Memory B cell (primary cell): ENCODE data around the gene PCSK6.

Experiments used
- ATAC-seq: fragments of 150-1000 bp; cut with Tn5 transposase; 2 replicates; pipeline ENCODE4 v1.10.0; 2021; ENCODE audit warnings: low read depth, mild to moderate bottlenecking, moderate library complexity
- DNase-seq, 2 donors: peaks; one replicate each; pipeline ENCODE4 v3.0.0; 2022; ENCODE audit warnings: low spot score in 2 of 2
- H3K27ac Mint-ChIP-seq: one replicate; pipeline ENCODE4 v1.8.0; 2022; ENCODE audit warnings: mild to moderate bottlenecking, moderate library complexity, mixed read lengths
- H3K27me3 Mint-ChIP-seq: one replicate; pipeline ENCODE4 v1.8.0; 2022; ENCODE audit warnings: mixed read lengths
- H3K36me3 Mint-ChIP-seq: one replicate; pipeline ENCODE4 v1.8.0; 2022; ENCODE audit warnings: mild to moderate bottlenecking, mixed read lengths
- H3K4me1 Mint-ChIP-seq: one replicate; pipeline ENCODE4 v1.8.0; 2022; ENCODE audit warnings: mixed read lengths
- H3K4me3 Mint-ChIP-seq: one replicate; pipeline ENCODE4 v1.8.0; 2022; ENCODE audit warnings: mild to moderate bottlenecking, moderate library complexity, mixed read lengths
- H3K9me3 Mint-ChIP-seq: one replicate; pipeline ENCODE4 v1.8.0; 2022; ENCODE audit warnings: mixed read lengths

Gene PCSK6

DNA sequence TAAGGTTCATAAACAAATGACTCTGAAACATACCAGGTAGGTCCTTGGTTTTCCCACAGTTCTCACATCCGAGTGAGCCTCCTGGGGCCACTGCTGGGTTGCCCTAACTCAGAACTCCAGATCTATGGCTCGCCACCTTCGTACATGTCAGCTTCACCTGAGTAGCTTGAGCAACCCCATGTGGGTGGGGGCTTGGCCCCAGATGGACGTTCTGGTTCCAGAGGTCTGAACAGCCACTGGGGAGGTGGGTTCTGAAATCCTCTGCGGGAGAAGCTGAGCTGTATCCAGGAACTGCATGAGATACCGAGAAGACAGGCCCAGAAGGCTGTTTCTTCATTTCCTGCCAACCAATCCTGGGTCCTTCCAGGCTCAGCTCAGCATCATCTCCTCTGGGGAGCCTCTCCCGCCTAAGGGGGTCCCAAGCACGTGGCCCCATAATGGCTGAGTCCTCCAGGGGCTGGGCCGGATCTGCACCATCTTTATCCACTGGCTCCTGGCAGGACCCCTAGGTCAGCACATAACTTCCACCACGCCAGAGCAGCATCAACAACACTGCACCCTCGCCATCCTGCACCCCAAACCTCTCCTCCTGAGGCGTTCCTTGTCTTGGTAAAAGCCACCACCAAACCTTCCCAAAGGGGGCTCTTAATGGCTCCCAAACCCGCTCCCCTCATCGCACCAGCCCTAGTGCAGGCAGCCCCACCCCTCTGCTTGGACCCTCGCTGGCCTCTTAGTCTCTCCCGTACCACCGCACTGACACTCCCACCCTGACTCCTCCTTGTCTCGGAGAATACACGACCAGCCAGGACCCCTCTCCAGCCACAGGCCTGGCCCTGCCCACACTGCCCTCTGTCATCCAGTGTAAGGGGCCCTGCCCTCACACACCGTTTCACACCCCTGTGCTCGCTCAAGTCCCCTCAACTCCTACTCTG lies 39.8 kb downstream of the PCSK6 start:
- Mint-ChIP-seq H3K36me3 (no peaks in the 10 kb centered on the region), H3K4me3 (no peak overlapping the region), H3K9me3 (peaks cover 3% of the 10 kb centered on the region), H3K4me1 (no peaks in the 10 kb centered on the region), H3K27ac (no peak overlapping the region), H3K27me3 (peaks cover 15% of the 10 kb centered on the region)
- DNase-seq = no peak
- no peak for ATAC-seq

DNA sequence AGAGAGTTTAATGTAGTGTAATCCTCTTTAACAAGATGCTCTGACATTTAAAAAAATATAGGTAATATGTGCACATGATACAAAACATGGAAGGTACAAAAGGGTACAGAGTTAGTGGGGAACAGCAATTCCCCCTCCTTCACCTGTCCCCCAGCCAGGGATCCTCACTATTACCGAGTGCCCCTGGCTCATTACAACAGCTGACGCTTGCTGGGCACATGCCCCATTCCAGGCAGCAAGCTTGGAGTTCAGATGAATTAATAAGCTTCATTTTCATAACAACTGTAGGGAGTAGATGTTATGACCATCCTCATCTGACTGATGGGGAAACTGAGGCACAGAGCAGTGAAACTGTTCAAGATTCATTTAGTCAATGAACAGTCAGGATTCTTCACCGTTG lies 41.2 kb downstream of the PCSK6 start:
- no peaks in the 10 kb centered on the region for H3K4me1 Mint-ChIP-seq
- ATAC-seq = no peak
- peaks cover 13% of the 10 kb centered on the region for H3K27me3 Mint-ChIP-seq
- no peak for DNase-seq
- no peak overlapping the region for H3K4me3 Mint-ChIP-seq
- no peaks in the 10 kb centered on the region for H3K36me3 Mint-ChIP-seq
- no peak overlapping the region for H3K27ac Mint-ChIP-seq
- peaks cover 3% of the 10 kb centered on the region for H3K9me3 Mint-ChIP-seq

DNA sequence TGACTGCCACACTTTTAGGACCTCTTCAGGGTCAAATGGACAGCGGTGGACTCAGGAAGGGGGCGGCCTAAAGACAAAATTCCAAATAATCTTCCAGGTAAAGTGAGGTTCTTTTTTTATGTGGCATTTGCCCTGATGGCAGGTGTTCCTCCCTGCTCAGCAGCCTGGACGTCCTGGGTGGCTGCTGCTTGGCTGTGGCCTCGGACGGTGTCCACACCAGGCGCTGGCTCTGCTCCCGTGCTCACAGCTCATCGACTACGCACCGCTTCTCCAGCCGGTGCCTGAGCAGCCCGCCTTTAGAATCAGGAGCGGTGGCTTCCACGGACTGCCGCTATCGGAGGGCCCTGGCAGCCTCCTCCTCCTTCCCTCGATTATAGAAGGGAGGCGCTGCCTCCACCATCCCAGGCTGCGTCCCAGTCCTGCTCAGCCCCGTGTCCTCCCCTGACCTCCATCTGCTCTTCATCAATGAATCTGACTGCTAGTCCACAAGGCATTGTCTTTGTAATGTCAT lies 41.9 kb downstream of the PCSK6 start:
- H3K4me3 Mint-ChIP-seq = no peak overlapping the region
- DNase-seq = no peak
- no peak overlapping the region for H3K27ac Mint-ChIP-seq
- H3K4me1 Mint-ChIP-seq = no peaks in the 10 kb centered on the region
- H3K36me3 Mint-ChIP-seq = no peaks in the 10 kb centered on the region
- ATAC-seq = no peak
- H3K27me3 Mint-ChIP-seq = peaks cover 13% of the 10 kb centered on the region
- peaks cover 3% of the 10 kb centered on the region for H3K9me3 Mint-ChIP-seq

DNA sequence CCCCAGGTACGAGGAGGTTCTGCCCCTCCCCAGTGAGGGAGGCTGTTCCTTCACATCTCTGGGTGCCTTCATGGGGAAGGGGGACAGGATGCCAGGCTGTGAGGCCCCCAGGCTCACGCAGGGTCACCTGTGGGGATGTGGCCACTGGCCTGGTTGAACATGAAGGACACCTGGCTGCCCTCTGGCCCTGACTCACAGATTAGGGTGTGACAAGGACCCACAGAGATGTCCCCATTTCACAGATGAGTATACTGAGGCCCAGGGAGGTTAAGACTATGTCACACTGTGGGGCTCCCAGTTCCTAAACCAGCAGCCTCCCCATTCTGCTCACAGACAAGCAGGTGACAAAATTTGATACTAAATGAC lies 42.4 kb downstream of the PCSK6 start:
- Mint-ChIP-seq H3K27ac (no peak overlapping the region), H3K27me3 (peaks cover 12% of the 10 kb centered on the region), H3K9me3 (peaks cover 3% of the 10 kb centered on the region), H3K4me3 (no peak overlapping the region), H3K36me3 (no peaks in the 10 kb centered on the region), H3K4me1 (peaks cover 1% of the 10 kb centered on the region)
- ATAC-seq = no peak
- no peak for DNase-seq

DNA sequence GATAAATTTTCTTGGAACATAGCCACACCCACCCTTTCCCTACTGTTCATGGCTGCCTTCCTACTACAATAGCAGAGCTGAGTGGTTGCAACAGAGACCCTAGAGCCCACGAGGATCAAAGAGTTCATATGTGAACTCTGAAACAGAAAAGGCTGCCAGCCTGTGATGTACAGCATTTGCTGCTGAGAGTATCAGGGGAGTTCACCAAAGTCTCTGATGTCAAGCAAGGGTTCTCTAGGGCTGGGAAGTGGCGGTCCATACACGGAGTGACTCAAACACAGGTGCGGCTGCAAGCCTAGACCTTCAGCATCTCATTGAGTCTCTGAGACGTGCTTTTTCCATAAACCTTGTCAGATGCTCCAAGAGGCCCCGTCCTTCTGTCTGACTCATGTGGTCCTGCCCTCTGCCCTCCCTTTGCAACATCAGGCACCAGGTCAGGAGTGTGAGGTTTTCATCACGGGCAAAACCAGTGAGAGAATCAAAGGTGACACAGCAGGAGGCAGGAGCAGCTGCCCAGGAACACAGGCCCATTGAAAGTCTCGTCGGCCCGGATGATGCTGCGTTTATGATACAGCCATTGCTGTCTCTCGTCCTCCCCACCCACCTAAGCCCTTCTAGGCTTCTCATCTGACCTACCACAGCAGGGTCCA lies 42.9 kb downstream of the PCSK6 start:
- no peak overlapping the region for H3K27ac Mint-ChIP-seq
- ATAC-seq = no peak

DNA sequence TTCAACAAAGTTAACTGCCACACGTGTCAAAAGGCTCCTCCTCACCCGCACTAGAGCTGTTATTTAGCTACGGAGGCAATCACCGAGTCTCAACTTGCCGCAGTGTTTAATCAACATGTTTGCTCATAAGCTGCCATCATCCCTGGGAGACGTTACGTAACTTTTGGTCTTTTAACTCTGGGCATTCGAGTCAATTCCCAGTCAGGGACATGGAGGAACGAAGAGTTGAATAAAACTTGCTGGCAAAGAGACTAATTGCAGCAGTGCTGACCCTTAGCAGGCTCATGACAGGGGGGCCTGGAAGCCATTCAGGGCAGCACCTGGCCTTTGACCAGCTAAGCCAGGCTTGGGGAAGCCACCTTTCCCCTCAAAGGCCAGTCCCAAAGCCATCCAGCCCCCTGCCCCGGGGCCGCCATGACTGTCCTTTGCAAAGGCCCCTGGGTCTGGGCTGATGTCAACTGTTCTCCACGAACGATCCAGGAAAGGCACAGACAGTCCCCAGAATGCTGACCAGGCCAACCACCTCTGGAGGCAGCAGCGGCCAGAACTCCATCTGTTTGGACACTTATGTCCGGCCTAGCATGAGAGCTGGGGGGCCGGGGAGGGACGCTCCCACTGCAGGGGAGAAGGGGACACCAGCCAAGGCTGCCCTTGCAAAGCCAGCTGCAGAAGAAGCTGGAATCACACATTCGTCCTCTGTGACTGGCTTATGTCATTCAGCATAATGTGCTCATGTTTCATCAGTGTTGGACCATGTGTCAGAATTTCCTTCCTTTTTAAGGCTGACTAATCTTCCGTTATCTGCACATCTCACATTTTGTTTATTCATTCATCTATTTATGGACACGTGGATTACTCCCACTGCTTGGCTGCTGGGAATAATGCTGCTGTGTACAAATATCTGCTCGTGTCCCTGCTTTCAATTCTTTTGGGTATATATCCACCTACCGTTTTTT lies 43.7 kb downstream of the PCSK6 start:
- no peaks in the 10 kb centered on the region for H3K36me3 Mint-ChIP-seq
- peaks cover 3% of the 10 kb centered on the region for H3K4me1 Mint-ChIP-seq
- H3K27ac Mint-ChIP-seq = no peak overlapping the region
- ATAC-seq = no peak
- DNase-seq = no peak
- peaks cover 11% of the 10 kb centered on the region for H3K27me3 Mint-ChIP-seq
- no peak overlapping the region for H3K4me3 Mint-ChIP-seq
- H3K9me3 Mint-ChIP-seq = peaks cover 3% of the 10 kb centered on the region

More for the DNA sequence above, 42.9 kb downstream of the PCSK6 start:
- no peak for DNase-seq
- H3K36me3 Mint-ChIP-seq = no peaks in the 10 kb centered on the region
- H3K4me3 Mint-ChIP-seq = no peak overlapping the region
- peaks cover 3% of the 10 kb centered on the region for H3K9me3 Mint-ChIP-seq
- peaks cover 3% of the 10 kb centered on the region for H3K4me1 Mint-ChIP-seq
- peaks cover 11% of the 10 kb centered on the region for H3K27me3 Mint-ChIP-seq

DNA sequence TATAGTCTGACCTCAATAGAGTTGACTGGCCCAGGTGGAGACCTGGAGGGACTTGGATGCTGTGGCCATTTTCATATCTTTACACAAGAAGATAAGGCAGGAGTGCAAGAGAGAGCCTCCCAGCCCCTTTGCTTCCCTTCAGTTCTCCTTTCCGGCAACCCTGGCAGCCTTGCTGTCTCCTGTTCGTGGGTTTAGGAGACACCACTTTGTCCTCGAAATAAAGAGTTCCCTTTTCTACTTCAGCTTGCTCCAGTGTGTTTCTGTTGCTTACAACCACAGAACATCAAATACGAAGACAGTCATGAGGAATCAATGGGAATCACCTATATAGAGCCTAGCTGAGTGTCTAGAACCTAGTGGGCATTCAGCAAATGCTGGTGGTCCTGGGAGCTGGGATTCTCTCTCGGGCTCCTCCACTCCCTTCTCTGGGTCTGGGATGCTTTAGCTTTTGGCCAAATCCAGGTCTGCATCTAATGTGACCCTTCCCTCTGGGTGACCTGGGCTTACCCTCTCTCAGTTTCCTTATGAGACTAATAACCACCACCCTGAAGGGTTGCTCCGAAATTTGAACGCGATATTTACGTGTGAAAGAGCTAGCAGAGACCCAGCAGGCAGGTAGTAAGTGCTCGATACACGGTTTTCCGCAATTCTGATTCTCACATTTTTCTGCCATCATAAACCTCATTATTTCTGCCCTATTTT lies 44.5 kb downstream of the PCSK6 start:
- Mint-ChIP-seq H3K27ac (no peak overlapping the region), H3K27me3 (peaks cover 7% of the 10 kb centered on the region), H3K4me1 (peaks cover 3% of the 10 kb centered on the region), H3K36me3 (no peaks in the 10 kb centered on the region), H3K9me3 (peaks cover 3% of the 10 kb centered on the region), H3K4me3 (no peak overlapping the region)
- no peak for DNase-seq
- ATAC-seq = no peak

DNA sequence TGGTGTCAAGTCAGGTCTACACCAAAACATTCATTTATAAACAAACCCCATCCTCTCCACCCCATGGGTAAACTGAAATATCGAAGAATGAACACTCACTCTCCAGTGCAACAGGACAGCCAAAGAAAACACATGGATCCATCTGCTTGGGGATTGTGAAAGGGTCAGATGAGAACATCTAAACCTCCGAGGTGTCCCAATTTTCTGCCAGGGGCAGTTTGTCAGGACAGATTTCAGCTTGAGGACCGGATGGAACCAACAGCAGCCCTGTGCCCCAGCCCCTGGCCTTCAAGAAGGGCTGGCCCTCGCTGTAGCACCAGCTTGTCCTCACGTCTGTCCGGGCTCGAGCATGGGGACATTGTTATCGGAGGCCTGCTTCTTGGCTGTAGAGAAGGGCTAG lies 45.5 kb downstream of the PCSK6 start:
- Mint-ChIP-seq H3K36me3 (no peaks in the 10 kb centered on the region), H3K4me3 (no peak overlapping the region), H3K27ac (no peak overlapping the region), H3K27me3 (peaks cover 7% of the 10 kb centered on the region), H3K9me3 (peaks cover 3% of the 10 kb centered on the region), H3K4me1 (peaks cover 3% of the 10 kb centered on the region)
- ATAC-seq = no peak
- no peak for DNase-seq

DNA sequence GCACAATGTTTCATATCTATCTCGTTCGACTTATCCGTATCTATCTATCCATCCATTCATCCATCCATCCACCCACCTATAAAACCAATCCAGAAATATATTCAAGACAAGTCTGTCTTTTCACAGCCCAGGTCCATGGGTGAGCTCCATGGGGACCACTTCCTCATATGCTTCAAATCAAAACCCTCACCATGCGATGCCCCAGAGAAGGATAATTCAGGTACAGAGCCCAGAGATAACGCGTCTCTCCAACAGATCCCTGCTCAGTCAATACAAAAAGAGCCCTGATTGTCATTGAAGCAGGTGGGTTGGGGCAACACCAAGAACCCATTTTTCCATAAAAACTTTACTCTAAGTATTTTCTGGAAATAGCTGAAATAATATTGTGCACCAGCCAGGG lies 47.2 kb downstream of the PCSK6 start:
- Mint-ChIP-seq H3K4me3 (no peak overlapping the region), H3K9me3 (peaks cover 3% of the 10 kb centered on the region), H3K27me3 (peaks cover 11% of the 10 kb centered on the region), H3K4me1 (peaks cover 3% of the 10 kb centered on the region), H3K36me3 (no peaks in the 10 kb centered on the region), H3K27ac (no peak overlapping the region)
- no peak for ATAC-seq
- no peak for DNase-seq

DNA sequence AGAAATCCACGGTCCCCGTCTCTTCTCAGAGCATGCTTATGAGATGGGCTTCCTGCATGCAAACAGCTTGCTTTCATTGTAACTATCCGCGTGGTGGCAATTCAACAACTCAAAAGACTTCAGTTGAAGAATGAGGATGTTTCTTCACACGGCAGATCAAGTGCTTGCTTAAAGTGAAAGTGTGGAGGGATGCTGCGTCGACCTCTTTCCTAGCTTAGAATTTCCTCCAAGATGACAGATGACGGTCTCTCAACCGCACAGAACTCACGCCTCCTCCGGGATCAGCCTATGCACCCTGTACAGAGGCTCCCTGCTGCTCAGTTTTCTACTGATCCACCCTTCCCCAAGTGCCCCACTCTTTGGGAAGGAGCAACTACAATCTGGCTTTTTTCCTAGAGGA lies 47.8 kb downstream of the PCSK6 start:
- H3K4me3 Mint-ChIP-seq = no peak overlapping the region
- peaks cover 11% of the 10 kb centered on the region for H3K27me3 Mint-ChIP-seq
- H3K4me1 Mint-ChIP-seq = peaks cover 3% of the 10 kb centered on the region
- no peak for ATAC-seq
- no peak for DNase-seq
- H3K36me3 Mint-ChIP-seq = no peaks in the 10 kb centered on the region
- H3K9me3 Mint-ChIP-seq = peaks cover 3% of the 10 kb centered on the region
- H3K27ac Mint-ChIP-seq = no peak overlapping the region

DNA sequence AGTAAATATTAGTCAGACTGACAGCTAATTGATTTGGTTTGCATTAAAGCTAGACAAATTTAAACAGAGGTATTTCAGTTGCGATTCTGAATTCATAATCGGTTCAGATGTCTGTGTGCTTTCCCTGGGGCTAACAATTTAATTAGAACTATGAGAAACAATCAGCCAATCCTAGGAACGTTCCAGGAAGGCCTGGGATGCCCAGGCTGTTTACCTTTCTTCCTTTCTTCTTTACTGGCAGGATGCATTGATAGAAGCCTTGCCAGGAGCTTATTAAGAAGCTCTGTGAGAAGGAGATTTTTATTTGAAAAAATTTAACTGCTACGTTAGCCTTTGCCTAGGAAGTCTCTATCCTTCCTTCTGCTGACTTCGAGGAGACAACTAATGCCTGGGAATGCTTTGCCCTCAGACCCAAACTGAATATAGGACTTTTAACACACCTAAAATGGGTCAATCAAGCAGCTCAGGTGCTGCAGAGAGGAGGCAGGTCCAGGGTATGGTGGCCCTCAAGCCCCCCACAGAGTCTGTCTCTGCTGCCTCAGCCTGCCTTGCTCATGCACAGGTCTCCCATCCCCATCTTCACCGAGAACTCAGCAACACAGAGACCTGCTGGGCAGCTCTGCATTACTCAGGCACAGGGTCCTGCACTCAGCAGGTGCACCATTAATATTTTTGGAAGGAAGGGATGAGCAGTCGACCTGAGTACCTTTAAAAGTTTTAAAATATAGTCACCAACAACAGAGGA lies 48.5 kb downstream of the PCSK6 start:
- Mint-ChIP-seq H3K27ac (no peak overlapping the region), H3K36me3 (no peaks in the 10 kb centered on the region), H3K27me3 (peaks cover 9% of the 10 kb centered on the region), H3K4me3 (no peak overlapping the region), H3K4me1 (peaks cover 3% of the 10 kb centered on the region), H3K9me3 (peaks cover 3% of the 10 kb centered on the region)
- no peak for DNase-seq
- no peak for ATAC-seq

DNA sequence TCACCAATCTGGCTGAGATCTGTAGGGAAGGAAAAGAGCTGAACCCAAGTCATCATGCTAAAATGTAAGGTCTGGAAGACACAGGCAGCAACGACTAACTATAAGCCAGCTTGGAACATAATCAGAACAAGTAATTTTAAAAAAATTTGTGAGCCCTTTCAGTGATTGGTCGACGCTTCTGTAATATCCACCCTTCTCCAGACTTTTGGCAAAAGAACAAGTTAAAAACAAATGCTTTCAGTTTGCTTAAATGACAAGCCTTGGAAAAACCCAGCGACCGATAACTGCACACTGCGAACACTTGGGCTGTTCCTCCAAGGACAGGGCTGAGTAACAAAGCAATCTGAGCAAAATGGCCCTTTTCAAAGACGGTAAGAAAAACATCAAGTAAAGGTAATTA lies 49.6 kb downstream of the PCSK6 start:
- ATAC-seq = no peak
- Mint-ChIP-seq H3K27me3 (peaks cover 7% of the 10 kb centered on the region), H3K36me3 (no peaks in the 10 kb centered on the region), H3K4me1 (peaks cover 3% of the 10 kb centered on the region), H3K9me3 (peaks cover 2% of the 10 kb centered on the region), H3K27ac (no peak overlapping the region), H3K4me3 (no peak overlapping the region)
- no peak for DNase-seq
